DMS79 treated with DMSO at 0.1 percent for 48 hours (cell line): ENCODE results near the gene IMPA2.
A peak's percentile ranks its signal among the peaks of the same experiment; 100 is the strongest.
"Not testable (repeated sequence)": the region's sequence is repeated elsewhere in the genome, so short reads cannot be mapped to it uniquely, and the experiment has no call there.

Experiments used
- DNase-seq: peaks from one replicate; lab custom pipeline; 2025; lab: John Stamatoyannopoulos, UW

Gene IMPA2

GRCh38 chr18:11981192-11981542 is at the start of gene IMPA2:
TSS of gene IMPA2 (plus strand) at chr18:11981507. CDS start at chr18:11981670, 163 bp downstream.
- DNase-seq: no peak

GRCh38 chr18:11932393-11932792 is 48.9 kb upstream of the IMPA2 start:
- DNase-seq: no peak

GRCh38 chr18:11937874-11938478 is 43.3 kb upstream of the IMPA2 start:
- peak; percentile 69 for DNase-seq

GRCh38 chr18:11940956-11941355 is 40.4 kb upstream of the IMPA2 start:
- no peak for DNase-seq

GRCh38 chr18:11943551-11943950 is 37.8 kb upstream of the IMPA2 start:
- no peak for DNase-seq

GRCh38 chr18:11944252-11944651 is 37.1 kb upstream of the IMPA2 start:
- DNase-seq: no peak

- DNase-seq: no peak
Observed at GRCh38 chr18:11944786-11945185, 36.5 kb upstream of the IMPA2 start.

GRCh38 chr18:11945834-11946659 is 35.3 kb upstream of the IMPA2 start:
- not testable (repeated sequence) for DNase-seq

GRCh38 chr18:11946756-11947155 is 34.6 kb upstream of the IMPA2 start:
- no peak for DNase-seq

GRCh38 chr18:11947214-11948191 is 33.8 kb upstream of the IMPA2 start:
- DNase-seq: peak; percentile 39

GRCh38 chr18:11948852-11949523 is 32.3 kb upstream of the IMPA2 start:
- no peak for DNase-seq

GRCh38 chr18:11950824-11951223 is 30.5 kb upstream of the IMPA2 start:
- no peak for DNase-seq

- no peak for DNase-seq
Observed at GRCh38 chr18:11951390-11951851, 29.9 kb upstream of the IMPA2 start.

- no peak for DNase-seq
Observed at GRCh38 chr18:11953113-11953512, 28.2 kb upstream of the IMPA2 start.

GRCh38 chr18:11955239-11956029 is 25.9 kb upstream of the IMPA2 start:
- no peak for DNase-seq

GRCh38 chr18:11956371-11957308 is 24.7 kb upstream of the IMPA2 start:
- no peak for DNase-seq

GRCh38 chr18:11957636-11958035 is 23.7 kb upstream of the IMPA2 start:
- no peak for DNase-seq

- DNase-seq: not testable (repeated sequence)
Observed at GRCh38 chr18:11959651-11960050, 21.7 kb upstream of the IMPA2 start.

- no peak for DNase-seq
Observed at GRCh38 chr18:11960743-11961380, 20.4 kb upstream of the IMPA2 start.
